GM19324 (cell line): ENCODE results near the gene FOSL1.

Experiments
- ATAC-seq: cut with Tn5 transposase; IDR thresholded peaks from one replicate; pipeline ENCODE4 v1.9.1; 2021; ENCODE audit warnings: mild to moderate bottlenecking, moderate library complexity; ENCODE audit not compliant: unreplicated experiment, low FRiP score

FOSL1 gene

GRCh38 chr11:65865550-65866172 lies 34.5 kb downstream of the FOSL1 start:
- ATAC-seq: no peak

GRCh38 chr11:65864706-65865471 lies 35.3 kb downstream of the FOSL1 start:
- ATAC-seq: no peak

- ATAC-seq: no peak
These were observed 36.1 kb downstream of the FOSL1 start for GRCh38 chr11:65863889-65864705.

- ATAC-seq: no peak
These were observed 37.0 kb downstream of the FOSL1 start for GRCh38 chr11:65862941-65863888.

- ATAC-seq: no peak
These were observed 37.9 kb downstream of the FOSL1 start for GRCh38 chr11:65862191-65862735.

GRCh38 chr11:65861533-65862183 lies 38.5 kb downstream of the FOSL1 start:
- no peak for ATAC-seq

GRCh38 chr11:65861165-65861505 lies 39.1 kb downstream of the FOSL1 start:
- no peak for ATAC-seq

GRCh38 chr11:65860278-65861164 lies 39.7 kb downstream of the FOSL1 start, which contains the start of gene MUS81:
Gene MUS81, plus strand, starts transcription at chr11:65860433. Its CDS starts 321 bp downstream, at chr11:65860754.
- peak; percentile 20 for ATAC-seq

GRCh38 chr11:65859812-65860277 lies 40.3 kb downstream of the FOSL1 start:
- no peak for ATAC-seq

GRCh38 chr11:65859095-65859811 lies 40.9 kb downstream of the FOSL1 start:
- ATAC-seq: peak; percentile 53

GRCh38 chr11:65858681-65859087 lies 41.5 kb downstream of the FOSL1 start:
- ATAC-seq: no peak

GRCh38 chr11:65857853-65858680 lies 42.1 kb downstream of the FOSL1 start, which contains the start of gene CFL1:
Gene CFL1, minus strand, starts transcription at chr11:65858180. Its CDS starts 81 bp downstream, at chr11:65858099.
- ATAC-seq: peak; percentile 58

- peak; percentile 10 for ATAC-seq
These were observed 42.7 kb downstream of the FOSL1 start for GRCh38 chr11:65857500-65857852.

GRCh38 chr11:65856689-65857499 lies 43.3 kb downstream of the FOSL1 start:
- peak; percentile 38 for ATAC-seq

GRCh38 chr11:65855927-65856363 lies 44.2 kb downstream of the FOSL1 start:
- no peak for ATAC-seq
